Measurements from ENCODE around the gene UST. TPM values are rescaled to one million over a fixed set of nuclear protein-coding genes. Genes with fewer than 3 reads are reported as not detected.

Gene UST
- total RNA-seq, 6 experiments from 2014 or later, result 0.44 to 1.9 (median 0.91) TPM

GRCh38 chr6:148708707-148709106, 38.1 kb upstream of the UST start:
- no peaks in the 10 kb centered on the region for H3K36me3 ChIP-seq
- no peaks in the 10 kb centered on the region for H3K27me3 ChIP-seq
- WGBS (ENCODE audit: insufficient coverage, low coverage, low lambda C conversion rate, missing lambda C conversion rate), result 90% methylated on average over 1 of the region's 1 CpG
- intact Hi-C loops (cut with DNase I), result no loop called here
- DNase-seq (no peak), ATAC-seq (no peak)
- H3K4me3 ChIP-seq, result no peak overlapping the region
- no peak for TF ChIP-seq CTCF (IDR thresholded peaks at IDR 0.05)
- TF ChIP-seq POLR2A (IDR thresholded peaks at IDR 0.05), result no peak
- H3K9me3 ChIP-seq, result no peaks in the 10 kb centered on the region
- no peak overlapping the region for H3K27ac ChIP-seq
- no peaks in the 10 kb centered on the region for H3K4me1 ChIP-seq

- DNase-seq (no peak), ATAC-seq (no peak)
- Histone ChIP-seq H3K4me3 (no peak overlapping the region), H3K9me3 (no peaks in the 10 kb centered on the region), H3K27me3 (no peaks in the 10 kb centered on the region), H3K27ac (no peak overlapping the region), H3K36me3 (no peaks in the 10 kb centered on the region), H3K4me1 (no peaks in the 10 kb centered on the region)
- intact Hi-C loops (cut with DNase I), result no loop called here
- TF ChIP-seq CTCF (IDR thresholded peaks at IDR 0.05) (no peak), POLR2A (IDR thresholded peaks at IDR 0.05) (no peak)
- 33% methylated on average over 1 of the region's 1 CpG for WGBS (ENCODE audit: insufficient coverage, low coverage, low lambda C conversion rate, missing lambda C conversion rate)
Observed at GRCh38 chr6:148709577-148709976, 37.3 kb upstream of the UST start.

GRCh38 chr6:148711833-148712654, 34.8 kb upstream of the UST start:
- no peaks in the 10 kb centered on the region for H3K4me1 ChIP-seq
- intact Hi-C loops (cut with DNase I), result no loop called here
- no peaks in the 10 kb centered on the region for H3K9me3 ChIP-seq
- no peaks in the 10 kb centered on the region for H3K27me3 ChIP-seq
- H3K36me3 ChIP-seq, result no peaks in the 10 kb centered on the region
- H3K4me3 ChIP-seq, result no peak overlapping the region
- no peak overlapping the region for H3K27ac ChIP-seq
- DNase-seq, result no peak
- TF ChIP-seq POLR2A (IDR thresholded peaks at IDR 0.05) (no peak), CTCF (IDR thresholded peaks at IDR 0.05) (no peak)
- WGBS (ENCODE audit: insufficient coverage, low coverage, low lambda C conversion rate, missing lambda C conversion rate), result 46% methylated on average over 5 of the region's 5 CpGs
- ATAC-seq, result no peak

GRCh38 chr6:148713033-148713738, 33.6 kb upstream of the UST start:
- DNase-seq (no peak), ATAC-seq (no peak)
- Histone ChIP-seq H3K36me3 (no peaks in the 10 kb centered on the region), H3K27ac (no peak overlapping the region), H3K4me1 (no peaks in the 10 kb centered on the region), H3K4me3 (no peak overlapping the region), H3K27me3 (no peaks in the 10 kb centered on the region), H3K9me3 (no peaks in the 10 kb centered on the region)
- WGBS (ENCODE audit: insufficient coverage, low coverage, low lambda C conversion rate, missing lambda C conversion rate), result 91% methylated on average over 1 of the region's 1 CpG
- TF ChIP-seq CTCF (IDR thresholded peaks at IDR 0.05), result no peak
- no peak for TF ChIP-seq POLR2A (IDR thresholded peaks at IDR 0.05)
- intact Hi-C loops (cut with DNase I), result no loop called here

All from right lobe of liver (tissue), 6 donors.